Stimulated activated CD4-positive, alpha-beta T cell treated with anti-CD3 and anti-CD28 coated beads, Interleukin-15, amount 100 ng/mL, for 24 hours (primary cell): ENCODE results near the gene LGALS4.
"Not testable (repeated sequence)": the region's sequence is repeated elsewhere in the genome, so short reads cannot be mapped to it uniquely, and the experiment has no call there.

Experiments
- DNase-seq: peaks from one replicate; pipeline ENCODE4 v3.0.0-alpha.2; 2020

LGALS4 gene, protein sequence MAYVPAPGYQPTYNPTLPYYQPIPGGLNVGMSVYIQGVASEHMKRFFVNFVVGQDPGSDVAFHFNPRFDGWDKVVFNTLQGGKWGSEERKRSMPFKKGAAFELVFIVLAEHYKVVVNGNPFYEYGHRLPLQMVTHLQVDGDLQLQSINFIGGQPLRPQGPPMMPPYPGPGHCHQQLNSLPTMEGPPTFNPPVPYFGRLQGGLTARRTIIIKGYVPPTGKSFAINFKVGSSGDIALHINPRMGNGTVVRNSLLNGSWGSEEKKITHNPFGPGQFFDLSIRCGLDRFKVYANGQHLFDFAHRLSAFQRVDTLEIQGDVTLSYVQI

DNA sequence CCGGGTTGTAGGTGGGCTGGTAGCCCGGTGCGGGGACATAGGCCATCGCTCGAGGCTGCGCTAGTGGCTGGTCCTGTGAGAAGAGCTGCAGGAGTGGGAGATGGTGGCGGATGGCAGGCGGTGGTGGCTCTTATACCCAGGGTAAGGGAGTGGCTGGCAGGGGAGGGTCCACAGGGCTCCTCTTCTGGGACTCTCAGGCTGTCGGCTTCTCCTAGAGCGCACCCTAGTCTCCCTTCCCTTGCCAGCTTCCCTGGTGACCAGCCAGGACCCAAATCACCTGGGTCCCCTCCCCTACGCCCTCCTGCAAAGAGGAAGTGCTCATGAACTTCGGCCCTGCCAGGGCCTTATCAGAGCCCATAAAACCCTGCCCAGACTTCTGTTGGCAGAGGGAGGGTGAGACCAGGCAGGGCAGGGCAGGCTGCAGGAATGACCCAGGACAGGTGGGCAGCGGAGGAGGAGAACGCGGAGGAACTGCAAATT is at the start of gene LGALS4:
LGALS4 (minus strand) TSS at position 105 of the 480 bp plus-strand sequence; CDS start at position 46, 59 bp downstream.
- DNase-seq, result no peak

DNA sequence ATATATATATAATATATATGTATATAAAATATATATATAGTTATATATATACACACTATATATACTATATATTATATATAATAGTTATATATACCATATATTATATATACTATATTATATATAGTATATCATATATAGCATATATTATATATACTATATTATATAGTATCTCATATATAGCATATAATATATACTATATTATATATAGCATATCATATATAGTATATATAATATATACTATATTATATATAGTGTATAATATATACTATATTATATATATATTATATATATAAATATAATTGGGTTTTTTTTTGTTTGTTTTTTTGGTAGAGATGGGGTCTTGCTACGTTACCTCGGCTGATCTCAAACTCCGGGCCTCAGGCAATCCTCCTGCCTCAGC is 48.6 kb upstream of the LGALS4 start:
- no peak for DNase-seq

DNA sequence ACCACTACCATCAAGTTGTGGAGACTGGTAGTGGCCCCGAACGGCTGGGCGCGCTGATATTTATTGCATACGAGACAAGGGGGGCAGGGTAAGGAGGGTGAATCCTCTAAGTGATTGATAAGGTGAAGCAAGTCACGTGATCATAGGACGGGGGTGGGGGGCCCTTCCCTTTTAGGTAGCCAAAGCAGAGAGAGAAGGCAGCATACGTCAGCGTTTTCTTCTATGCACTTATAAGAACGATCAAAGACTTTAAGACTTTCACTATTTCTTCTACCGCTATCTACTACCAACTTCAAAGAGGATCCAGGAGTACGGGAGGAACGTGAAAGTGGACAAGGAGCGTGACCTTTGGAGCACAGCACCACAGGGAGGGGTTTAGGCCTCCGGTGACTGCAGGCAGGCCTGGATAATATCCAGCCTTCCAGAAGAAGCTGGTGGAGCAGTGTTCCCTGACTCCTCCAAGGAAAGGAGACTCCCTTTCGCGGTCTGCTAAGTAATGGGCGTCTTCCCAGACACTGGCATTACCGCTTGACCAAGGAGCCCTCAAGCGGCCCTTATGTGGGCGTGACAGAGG is 47.0 kb upstream of the LGALS4 start:
- not testable (repeated sequence) for DNase-seq

DNA sequence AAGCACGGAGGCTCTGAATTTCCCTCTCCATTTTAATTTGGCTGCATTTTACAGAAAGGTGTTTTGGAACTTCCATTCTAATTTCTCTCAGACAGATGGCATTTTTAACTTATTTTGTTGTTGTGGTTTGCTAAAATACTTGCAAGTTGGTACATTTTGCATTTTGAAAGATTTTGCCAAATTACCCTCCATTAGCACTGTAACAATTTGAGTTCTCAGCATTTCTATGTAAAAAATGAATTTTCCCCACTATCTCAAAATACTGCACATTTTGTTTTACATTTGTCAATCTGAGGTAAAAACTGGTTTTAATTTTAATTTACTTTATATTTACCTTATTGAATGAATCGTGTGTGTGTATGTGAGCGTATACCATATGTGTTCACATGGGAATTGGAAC is 44.1 kb upstream of the LGALS4 start:
- DNase-seq, result no peak

DNA sequence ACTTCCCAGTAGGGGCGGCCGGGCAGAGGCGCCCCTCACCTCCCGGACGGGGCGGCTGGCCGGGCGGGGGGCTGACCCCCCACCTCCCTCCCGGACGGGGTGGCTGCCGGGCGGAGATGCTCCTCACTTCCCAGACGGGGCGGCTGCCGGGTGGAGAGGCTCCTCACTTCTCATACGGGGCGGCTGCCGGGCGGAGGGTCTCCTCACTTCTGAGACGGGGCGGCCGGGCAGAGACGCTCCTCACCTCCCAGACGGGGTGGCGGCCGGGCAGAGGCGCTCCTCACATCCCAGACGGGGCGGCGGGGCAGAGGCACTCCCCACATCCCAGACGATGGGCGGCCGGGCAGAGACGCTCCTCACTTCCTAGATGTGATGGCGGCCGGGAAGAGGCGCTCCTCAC is 43.0 kb upstream of the LGALS4 start:
- DNase-seq, result not testable (repeated sequence)

DNA sequence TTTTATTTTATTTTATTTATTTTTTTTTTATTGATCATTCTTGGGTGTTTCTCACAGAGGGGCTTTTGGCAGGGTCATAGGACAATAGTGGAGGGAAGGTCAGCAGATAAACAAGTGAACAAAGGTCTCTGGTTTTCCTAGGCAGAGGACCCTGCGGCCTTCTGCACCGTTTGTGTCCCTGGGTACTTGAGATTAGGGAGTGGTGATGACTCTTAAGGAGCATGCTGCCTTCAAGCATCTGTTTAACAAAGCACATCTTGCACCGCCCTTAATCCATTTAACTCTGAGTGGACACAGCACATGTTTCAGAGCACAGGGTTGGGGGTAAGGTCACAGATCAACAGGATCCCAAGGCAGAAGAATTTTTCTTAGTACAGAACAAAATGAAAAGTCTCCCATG is 42.2 kb upstream of the LGALS4 start:
- not testable (repeated sequence) for DNase-seq

DNA sequence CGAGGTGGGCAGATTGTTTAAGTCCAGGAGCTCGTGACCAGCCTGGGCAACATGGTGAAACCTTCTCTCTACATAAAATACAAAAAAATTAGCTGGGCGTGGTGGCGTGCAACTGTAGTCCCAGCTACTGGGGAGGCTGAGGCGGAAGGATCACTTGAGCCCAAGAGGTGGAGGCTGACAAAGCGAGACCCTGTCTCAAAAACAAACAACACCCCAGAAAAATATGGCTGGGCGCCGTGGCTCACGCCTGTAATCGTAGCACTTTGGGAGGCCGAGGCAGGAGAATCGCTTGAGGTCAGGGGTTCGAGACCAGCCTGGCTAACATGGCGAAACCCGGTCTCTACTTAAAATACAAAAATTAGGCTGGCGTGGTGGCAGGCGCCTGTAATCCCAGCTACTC is 40.5 kb upstream of the LGALS4 start:
- no peak for DNase-seq

DNA sequence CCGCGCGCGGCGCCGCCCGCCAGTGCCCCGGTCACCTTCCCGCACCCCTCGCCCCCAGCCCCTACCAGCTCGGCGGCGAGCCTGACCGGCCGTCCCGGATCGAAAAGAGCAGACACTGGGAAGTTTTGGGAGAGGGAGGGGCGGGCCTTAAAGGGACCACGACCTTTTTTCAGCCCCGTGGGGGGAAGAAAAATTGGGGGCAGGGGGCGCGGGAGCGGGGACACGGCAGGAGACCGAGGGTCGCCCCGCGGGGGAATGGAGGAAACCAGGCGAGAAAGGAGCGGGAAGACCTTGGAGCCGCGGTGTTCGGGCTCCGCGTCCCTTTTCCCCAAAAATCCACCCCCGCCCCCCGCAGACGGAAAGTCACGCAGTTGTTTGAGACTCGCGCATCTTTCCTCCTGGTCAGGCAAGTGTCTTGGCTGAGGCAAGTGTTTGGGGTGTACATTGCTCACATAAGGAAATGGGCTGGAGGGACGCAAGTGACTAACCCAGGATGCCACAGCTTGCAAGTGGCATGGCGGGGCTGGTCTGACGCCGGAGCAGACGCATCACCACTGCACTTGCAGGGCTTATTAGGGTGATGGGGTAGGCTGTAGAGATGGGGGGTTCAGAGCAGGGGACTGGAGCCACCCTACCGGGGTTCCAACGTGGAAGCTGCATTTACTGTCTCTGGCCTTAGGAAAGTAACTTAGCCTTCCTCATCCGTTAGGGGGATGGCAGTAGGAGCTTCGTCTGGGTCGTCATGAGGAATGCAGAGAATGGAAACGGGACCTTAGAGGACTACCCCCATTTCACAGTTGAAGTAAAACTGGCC is 39.7 kb upstream of the LGALS4 start:
- peak; percentile 74 for DNase-seq

DNA sequence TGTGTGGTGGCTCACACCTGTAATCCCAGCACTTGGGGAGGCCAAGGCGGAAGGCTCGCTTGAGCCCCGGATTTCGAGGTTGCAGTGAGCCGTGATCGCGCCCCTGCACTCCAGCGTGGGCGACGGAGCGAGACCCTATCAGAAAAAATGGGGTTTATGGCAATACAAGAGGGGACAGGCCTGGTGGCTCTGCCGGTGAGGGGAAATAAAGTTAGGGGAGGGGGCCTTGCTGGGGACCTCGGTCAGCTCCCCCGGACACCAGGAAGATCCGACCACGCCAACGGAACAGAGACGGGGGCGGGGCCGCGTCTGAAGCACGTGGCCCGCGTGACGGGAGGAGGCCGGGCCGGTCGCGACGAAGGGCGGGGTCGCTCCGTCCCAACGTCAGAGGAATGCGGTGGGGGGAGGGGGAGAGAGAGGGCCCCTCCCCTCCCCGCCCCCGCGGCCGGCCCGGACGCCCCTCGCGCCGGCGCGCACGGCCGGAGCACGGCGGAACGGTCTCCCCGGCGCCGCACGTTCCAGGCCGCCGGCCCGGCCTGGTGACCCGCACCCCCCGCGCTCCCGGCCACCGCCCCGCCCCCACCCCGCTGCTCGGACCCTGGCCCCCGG is 39.0 kb upstream of the LGALS4 start:
- DNase-seq, result peak; percentile 95

DNA sequence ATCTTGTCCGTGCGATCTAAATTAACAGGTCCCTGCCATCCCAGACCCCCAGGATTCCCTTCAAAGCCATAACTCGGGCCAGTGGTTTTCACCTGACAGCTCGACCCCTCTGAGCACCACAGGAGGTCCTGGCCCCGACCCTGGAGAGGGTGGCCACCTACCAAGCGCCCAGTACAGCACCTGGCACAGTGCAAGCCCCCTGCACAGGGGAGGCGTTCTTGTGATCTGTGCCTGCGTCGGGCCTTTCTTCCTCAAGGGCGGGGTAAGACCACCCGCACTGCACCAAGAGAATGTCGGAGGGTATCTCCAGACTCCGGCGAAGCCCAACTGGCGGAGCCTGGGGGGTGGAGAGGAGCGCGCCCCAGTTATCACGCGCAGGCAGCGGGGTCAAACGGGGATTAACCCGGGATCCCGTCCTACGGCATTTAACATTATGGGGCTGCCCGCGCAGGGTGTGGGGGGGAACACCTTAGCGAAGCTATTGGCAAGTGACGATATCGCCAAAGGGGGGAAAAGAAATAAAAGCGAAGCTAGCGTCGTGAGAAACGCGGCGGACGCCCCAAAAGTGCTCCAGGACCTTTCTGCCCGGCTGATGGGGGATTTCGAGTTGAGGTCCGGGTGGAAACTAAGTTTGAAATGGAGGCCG is 38.4 kb upstream of the LGALS4 start:
- peak; percentile 50 for DNase-seq

DNA sequence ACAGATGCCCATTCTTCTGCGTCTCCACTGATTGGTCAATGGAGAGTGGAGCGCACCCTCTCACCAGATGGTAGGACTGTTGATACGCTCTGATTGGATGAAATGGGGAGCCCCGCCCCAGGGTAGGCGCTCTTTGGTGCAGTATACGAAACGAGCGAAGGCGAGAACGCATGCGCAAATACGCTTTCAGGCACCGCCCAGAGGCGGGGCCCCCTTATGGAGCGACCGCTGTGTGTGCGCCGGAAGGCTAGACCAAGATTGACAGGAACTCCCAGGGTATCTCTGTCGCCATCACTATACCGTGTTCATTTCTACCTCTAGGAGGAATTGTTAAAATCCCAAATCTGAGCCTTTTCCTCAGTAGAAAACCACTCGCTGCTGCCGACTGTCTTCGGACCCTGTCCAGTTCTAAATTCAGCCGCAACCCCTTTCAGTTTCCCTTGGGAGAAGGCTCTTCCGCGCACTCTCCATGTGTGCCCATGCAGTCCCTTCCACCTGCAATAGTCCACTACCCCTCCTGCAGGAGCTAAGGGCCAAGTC is 37.8 kb upstream of the LGALS4 start:
- DNase-seq, result peak; percentile 98

DNA sequence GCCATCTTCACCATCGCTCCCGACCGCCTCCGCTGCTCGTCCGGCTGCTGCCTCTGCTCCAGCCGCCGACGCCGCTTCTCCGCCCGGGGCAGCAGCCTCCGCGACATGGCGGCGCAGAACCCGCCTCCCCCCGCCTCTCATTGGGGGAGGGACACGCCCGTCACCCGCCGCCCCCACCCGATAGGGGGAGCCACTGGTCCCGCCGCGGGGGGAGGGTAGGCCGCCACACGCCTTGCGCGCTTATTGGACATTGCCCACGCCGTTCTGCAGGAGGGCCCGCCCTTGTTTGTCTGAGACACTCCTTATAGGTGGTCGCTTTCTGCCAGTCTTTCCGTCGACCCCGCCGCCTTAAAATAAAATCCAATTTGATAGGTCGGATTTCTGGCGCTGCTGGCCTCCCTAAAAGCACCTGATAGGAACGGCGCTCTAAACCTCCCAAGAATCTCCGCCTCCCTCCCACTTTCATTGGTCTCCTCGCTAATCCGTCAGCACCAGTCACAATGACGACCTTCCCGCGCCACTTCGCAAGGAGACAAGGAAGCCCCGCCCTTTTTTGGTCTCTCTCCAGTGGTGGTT is 37.2 kb upstream of the LGALS4 start, which contains the start of gene HNRNPL:
HNRNPL (minus strand) TSS at position 127 of the 576 bp plus-strand sequence; CDS start at position 107, 20 bp downstream.
- DNase-seq, result peak; percentile 99

DNA sequence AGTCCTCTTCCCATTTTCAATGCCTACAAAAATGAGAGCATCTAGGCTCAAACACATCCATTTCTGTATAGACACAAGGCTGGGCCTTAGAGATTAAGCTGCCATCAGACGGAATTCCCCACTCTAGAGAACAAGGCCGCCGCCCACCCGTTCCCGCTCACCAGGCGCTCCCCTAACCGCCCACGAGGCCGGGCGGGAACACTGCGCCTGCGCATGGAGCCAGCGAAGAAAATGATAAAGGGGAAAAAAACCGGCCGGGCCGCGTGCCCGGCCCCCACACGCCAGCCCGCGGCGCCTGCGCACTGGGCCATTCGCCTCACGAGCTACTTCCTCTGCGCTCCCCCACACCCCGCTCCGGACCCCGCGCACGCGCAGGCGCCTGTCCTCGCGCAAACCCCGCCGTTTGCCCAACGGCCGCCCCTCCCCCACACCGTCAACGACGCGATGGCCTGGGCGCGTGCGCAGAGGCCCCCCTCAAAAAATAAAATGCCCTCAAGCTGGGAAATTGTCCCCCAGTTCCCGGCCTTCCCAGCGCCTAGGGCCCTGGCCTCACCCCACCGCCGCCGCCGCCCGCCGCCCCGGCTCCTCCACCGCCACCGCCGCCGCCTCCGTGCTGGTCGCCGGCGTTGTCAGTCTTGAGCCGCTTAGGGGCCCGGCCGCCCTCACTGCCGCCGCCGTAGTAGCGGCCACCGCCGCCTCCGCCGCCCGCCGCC is 36.6 kb upstream of the LGALS4 start:
- DNase-seq, result peak; percentile 99

DNA sequence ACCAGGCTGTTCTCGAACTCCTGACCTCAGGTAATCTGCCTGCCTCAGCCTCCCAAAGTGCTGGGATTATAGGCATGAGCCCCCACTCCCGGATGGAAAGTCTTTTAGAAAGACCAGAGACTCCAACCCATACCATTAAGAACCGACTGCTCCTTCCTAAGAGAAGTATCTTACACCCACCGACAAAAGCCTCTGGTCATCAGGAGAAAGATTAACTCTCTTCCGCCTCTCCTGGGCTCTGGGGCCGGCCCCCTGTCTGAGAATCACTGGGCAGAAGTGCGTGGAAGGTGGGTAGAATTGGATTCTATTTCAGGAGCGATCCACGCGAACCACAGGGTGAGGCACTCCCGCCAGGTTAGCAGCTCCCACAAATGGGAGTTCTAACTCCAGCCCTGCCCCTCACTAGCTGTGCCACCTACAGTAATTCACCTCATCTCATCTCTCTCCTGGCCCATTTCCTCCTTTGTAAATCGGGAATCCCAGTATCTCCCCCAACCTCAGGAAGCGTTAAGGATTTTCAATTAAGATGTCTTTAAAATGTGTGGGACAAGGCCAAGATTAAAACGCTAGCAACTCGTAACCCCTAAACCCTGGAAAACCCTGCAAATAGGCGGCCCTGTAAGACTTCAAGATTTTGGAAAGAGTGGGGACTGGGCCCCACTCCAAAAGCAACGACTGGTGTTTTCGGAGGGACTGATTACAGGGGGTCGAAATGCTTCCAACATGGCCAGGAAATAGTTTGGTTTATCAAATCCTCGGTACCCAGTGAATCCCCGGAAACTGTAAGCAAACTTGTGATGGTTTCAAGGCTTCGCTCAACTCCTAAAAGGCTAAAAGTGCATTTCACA is 35.8 kb upstream of the LGALS4 start:
- no peak for DNase-seq

DNA sequence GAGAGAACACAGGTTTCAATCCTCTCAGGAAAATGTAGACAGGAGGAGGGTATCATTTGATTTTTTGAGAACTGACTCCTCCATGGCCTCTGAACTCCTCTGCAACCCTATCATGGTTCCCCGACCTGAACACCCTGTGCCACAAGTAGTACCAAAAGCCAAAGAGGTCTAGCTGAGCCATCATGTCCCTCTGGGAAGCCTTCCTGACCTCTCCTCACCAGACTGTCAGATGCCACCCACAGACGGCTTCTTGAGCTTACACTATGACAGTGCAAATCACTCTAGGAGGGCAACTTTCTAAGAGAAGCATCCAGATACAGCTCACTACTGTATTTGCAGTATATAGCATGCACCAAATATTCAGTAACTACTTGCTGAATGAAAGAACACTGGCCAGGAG is 33.4 kb upstream of the LGALS4 start:
- DNase-seq, result no peak

DNA sequence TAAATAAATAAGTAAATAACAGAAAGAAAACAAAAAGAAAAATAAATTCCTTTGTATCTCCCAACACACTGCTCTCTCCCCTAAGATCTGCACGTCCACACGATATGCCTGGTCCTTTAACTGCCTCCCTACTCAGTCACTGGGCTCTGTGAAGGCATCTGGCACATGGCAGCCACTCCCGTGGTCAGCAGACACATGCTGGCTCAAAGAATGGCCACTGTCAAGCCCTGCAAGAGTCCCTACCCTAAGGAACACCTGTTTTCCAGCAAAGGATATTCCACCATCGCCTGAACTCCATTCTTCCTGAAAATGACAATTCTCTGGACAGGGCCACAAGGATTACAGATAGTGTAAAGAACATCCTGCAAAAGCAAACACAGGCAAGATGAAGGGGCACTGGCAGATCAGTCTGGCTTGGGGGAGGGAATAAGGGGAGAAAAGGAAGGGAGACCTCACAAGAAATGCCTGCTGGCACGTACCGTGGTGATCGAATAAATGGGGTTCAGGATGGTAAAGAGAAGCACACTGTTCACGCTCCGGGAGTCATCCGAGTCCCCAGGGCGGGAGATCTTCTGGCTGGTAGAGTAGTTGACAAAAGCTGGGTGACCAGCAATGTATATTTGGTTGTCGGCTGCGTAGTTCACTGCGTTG is 32.8 kb upstream of the LGALS4 start:
- no peak for DNase-seq

DNA sequence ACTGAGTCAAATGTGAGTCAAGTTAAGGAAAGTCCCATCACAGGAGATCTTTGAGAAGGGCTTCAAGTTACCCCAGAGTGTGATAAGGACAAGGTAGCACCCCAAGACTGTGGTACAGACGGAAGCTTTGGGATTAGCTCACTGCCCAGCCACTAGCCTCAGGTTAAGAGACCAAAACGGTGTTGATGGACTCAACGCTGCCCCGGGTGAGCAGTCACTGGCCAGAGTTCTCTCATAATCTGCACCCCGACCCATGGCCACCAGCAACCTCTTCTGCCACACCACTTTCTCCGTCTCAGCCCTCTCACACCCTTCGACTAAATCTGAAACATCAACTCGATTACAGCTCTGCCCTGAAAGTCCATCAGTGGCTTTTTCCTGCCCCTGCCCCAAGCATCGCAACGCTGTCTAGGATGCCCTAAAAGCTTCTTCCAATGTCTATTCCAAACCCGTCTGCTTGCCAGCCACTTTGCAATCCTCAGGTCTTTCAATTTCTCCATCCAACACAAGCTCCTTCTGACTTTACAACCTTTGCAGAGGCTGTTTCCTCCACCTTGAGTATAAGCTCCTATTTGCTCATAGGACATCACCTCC is 31.4 kb upstream of the LGALS4 start:
- DNase-seq, result no peak

DNA sequence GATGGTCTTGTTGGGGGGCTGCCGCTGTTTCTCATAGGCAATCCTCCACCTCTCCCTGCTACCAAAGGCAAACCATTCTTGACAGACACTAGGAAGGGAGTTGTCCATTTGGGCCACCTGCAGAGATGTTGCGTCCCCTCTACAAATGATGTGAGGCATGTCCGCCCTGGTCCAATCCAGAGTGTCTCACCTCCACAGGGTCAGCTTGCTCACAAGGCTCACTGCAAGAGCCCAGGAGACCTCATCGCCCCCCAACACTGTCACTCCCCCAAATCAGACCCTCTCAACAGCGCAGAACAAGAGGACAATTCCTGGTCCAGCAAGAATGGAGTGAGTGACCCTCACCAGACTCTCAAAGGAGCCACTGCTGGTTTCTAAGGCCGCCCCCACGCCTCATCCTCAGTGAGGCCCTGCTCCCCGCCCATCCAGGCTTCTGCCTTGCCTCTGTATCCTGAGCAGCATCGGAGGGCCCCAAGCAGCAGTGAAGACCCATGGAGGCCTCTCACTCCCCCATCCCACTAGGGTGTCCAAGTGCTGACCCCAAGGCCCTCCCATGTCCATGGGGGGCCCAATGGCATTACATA is 30.5 kb upstream of the LGALS4 start:
- DNase-seq, result no peak
